SK-N-SH treated with all-trans-retinoic acid at 6 μM for 48 hours (cell line): ENCODE data around the gene IL31.

Source experiments
- ATAC-seq: fragments of 200-7000 bp; cut with Tn5 transposase; 3 replicates; pipeline ENCODE4 v1.9.1; 2020; ENCODE audit warnings: mild to moderate bottlenecking, moderate library complexity
- ARNTL ChIP-seq: fragments of 450-650 bp; formaldehyde crosslinking; IDR thresholded peaks from 2 replicates; pipeline ENCODE4 v1.5.0; 2020; ENCODE audit warnings: low read depth, mild to moderate bottlenecking, moderate library complexity, borderline replicate concordance
- BACH2 ChIP-seq: fragments of 250-450 bp; sonication (Bioruptor Pico); IDR thresholded peaks from 2 replicates; pipeline ENCODE4 v1.9.0; 2021; ENCODE audit warnings: mild to moderate bottlenecking, borderline replicate concordance
- CSDC2 ChIP-seq: fragments of 250-450 bp; sonication (Bioruptor Pico); IDR thresholded peaks from 2 replicates; pipeline ENCODE4 v1.5.0; 2020; ENCODE audit warnings: mild to moderate bottlenecking, moderate library complexity
- ESRRG ChIP-seq: fragments of 250-450 bp; sonication (Bioruptor Pico); IDR thresholded peaks from 2 replicates; pipeline ENCODE4 v1.6.1; 2021; ENCODE audit warnings: mild to moderate bottlenecking
- GLIS3 ChIP-seq: fragments of 250-450 bp; sonication (Bioruptor Pico); IDR thresholded peaks from 2 replicates; pipeline ENCODE4 v1.5.0; 2020; ENCODE audit warnings: mild to moderate bottlenecking, moderate library complexity
- ISL1 ChIP-seq: fragments of 250-450 bp; sonication (Bioruptor Pico); IDR thresholded peaks from 2 replicates; pipeline ENCODE4 v2.1.2; 2022; ENCODE audit warnings: mild to moderate bottlenecking, moderate library complexity
- OSR1 ChIP-seq: fragments of 250-450 bp; sonication (Bioruptor Pico); IDR thresholded peaks from 2 replicates; pipeline ENCODE4 v1.8.0; 2022; ENCODE audit warnings: moderate library complexity, mild to moderate bottlenecking, inconsistent platforms
- PPARA ChIP-seq: fragments of 250-450 bp; sonication (Bioruptor Pico); IDR thresholded peaks from 2 replicates; pipeline ENCODE4 v1.5.0; 2020; ENCODE audit warnings: mild to moderate bottlenecking, borderline replicate concordance
- RARB ChIP-seq: fragments of 250-450 bp; sonication (Bioruptor Pico); IDR thresholded peaks from 2 replicates; pipeline ENCODE4 v1.8.0; 2021; ENCODE audit warnings: mild to moderate bottlenecking, moderate library complexity
- SNAI2 ChIP-seq: fragments of 250-450 bp; sonication (Bioruptor Pico); IDR thresholded peaks from 2 replicates; pipeline ENCODE4 v1.5.0; 2020; ENCODE audit warnings: mild to moderate bottlenecking, moderate library complexity
- TCF4 ChIP-seq: fragments of 250-450 bp; sonication (Bioruptor Pico); IDR thresholded peaks from 2 replicates; pipeline ENCODE4 v1.8.0; 2021; ENCODE audit warnings: mild to moderate bottlenecking, moderate library complexity, borderline replicate concordance
- TOX ChIP-seq: fragments of 250-450 bp; sonication (Bioruptor Pico); IDR thresholded peaks from 2 replicates; pipeline ENCODE4 v1.8.0; 2021; ENCODE audit warnings: mild to moderate bottlenecking, moderate library complexity, borderline replicate concordance
- ZC3H10 ChIP-seq: fragments of 250-450 bp; sonication (Bioruptor Pico); IDR thresholded peaks from 2 replicates; pipeline ENCODE4 v1.5.1; 2021; ENCODE audit warnings: mild to moderate bottlenecking, moderate library complexity
- ZFP3 ChIP-seq: fragments of 250-450 bp; sonication (Bioruptor Pico); IDR thresholded peaks from 2 replicates; pipeline ENCODE4 v1.5.0; 2020; ENCODE audit warnings: mild to moderate bottlenecking, moderate library complexity
- ZFP30 ChIP-seq: fragments of 450-650 bp; formaldehyde crosslinking; IDR thresholded peaks from 2 replicates; pipeline ENCODE4 v1.5.0; 2022; ENCODE audit warnings: mild to moderate bottlenecking, moderate library complexity
- ZNF565 ChIP-seq: fragments of 450-650 bp; formaldehyde crosslinking; conservative IDR thresholded peaks from 2 replicates; pipeline ENCODE4 v1.5.0; 2020; ENCODE audit warnings: low read depth, mild to moderate bottlenecking, moderate library complexity
- ZNF70 ChIP-seq: fragments of 450-650 bp; formaldehyde crosslinking; IDR thresholded peaks from 2 replicates; pipeline ENCODE4 v1.5.0; 2020; ENCODE audit warnings: mild to moderate bottlenecking, moderate library complexity
- ZNF8 ChIP-seq: fragments of 450-650 bp; formaldehyde crosslinking; IDR thresholded peaks from 2 replicates; pipeline ENCODE4 v1.5.0; 2020; ENCODE audit warnings: mild to moderate bottlenecking, moderate library complexity
- TF ChIP-seq, protein P1 (sequence below): fragments of 250-450 bp; sonication (Bioruptor Pico); IDR thresholded peaks from 2 replicates; pipeline ENCODE4 v1.8.0; 2020; ENCODE audit warnings: mild to moderate bottlenecking, moderate library complexity, borderline replicate concordance
- TF ChIP-seq, protein P2 (sequence below): fragments of 250-450 bp; sonication (Bioruptor Pico); IDR thresholded peaks from 2 replicates; pipeline ENCODE4 v1.8.0; 2021; ENCODE audit warnings: low read depth, mild to moderate bottlenecking, moderate library complexity, borderline replicate concordance
- TF ChIP-seq, protein P3 (sequence below): fragments of 250-450 bp; sonication (Bioruptor Pico); IDR thresholded peaks from 2 replicates; pipeline ENCODE4 v1.5.0; 2020; ENCODE audit warnings: mild to moderate bottlenecking, moderate library complexity

Gene IL31

DNA sequence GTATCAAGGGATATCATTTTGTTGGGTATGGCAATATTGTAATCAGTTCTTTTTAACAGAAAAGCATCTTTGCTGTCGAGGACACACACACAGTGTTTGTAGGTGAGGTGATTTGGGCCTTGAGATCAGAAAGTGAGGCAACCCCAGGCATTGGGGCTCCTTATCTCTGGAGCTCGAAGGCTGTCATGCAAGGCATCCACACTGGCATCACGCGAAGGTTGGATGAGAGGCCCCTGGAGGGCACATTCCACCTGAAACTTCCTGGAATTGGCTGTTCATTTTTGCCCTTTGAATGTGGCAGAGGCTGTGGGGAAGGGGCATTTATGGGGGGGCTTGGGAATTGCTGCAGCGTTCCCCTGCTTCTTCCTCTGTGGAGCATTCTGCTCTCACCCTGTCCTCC, 45.5 kb downstream of the IL31 start (continued):
- TF ChIP-seq, protein P1, sequence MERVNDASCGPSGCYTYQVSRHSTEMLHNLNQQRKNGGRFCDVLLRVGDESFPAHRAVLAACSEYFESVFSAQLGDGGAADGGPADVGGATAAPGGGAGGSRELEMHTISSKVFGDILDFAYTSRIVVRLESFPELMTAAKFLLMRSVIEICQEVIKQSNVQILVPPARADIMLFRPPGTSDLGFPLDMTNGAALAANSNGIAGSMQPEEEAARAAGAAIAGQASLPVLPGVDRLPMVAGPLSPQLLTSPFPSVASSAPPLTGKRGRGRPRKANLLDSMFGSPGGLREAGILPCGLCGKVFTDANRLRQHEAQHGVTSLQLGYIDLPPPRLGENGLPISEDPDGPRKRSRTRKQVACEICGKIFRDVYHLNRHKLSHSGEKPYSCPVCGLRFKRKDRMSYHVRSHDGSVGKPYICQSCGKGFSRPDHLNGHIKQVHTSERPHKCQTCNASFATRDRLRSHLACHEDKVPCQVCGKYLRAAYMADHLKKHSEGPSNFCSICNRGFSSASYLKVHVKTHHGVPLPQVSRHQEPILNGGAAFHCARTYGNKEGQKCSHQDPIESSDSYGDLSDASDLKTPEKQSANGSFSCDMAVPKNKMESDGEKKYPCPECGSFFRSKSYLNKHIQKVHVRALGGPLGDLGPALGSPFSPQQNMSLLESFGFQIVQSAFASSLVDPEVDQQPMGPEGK: no peak
- TF ChIP-seq CSDC2 (CRISPR knock-in tag) (no peak), ZFP30 (CRISPR knock-in tag) (no peak)

DNA sequence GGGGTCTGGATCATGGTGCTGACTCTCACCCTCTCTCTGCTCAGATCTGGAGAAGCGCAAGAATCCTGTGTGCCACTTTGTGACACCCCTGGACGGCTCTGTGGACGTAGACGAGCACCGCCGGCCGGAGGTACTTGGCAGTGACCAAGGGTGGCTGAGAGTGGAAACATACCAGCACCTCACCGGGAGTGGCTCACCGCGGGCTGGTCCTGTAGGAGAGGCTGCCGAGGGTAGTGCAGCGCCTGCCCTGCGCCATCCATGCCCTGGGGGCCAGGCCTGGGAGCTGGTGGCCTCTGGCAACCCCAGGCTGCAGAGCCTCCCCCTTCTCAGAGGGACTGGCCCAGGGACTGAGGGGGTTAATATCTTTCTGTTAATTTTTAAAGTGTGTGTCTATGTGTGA, 46.2 kb downstream of the IL31 start:
- no peak for ATAC-seq
- TF ChIP-seq, protein P1: no peak
- TF ChIP-seq CSDC2 (CRISPR knock-in tag) (no peak), ZNF8 (no peak), ESRRG (CRISPR knock-in tag) (no peak), TOX (CRISPR knock-in tag) (no peak), ZNF70 (CRISPR knock-in tag) (no peak), RARB (CRISPR knock-in tag) (no peak), BACH2 (CRISPR knock-in tag) (no peak)
- TF ChIP-seq, all 23 proteins: peak for 0

DNA sequence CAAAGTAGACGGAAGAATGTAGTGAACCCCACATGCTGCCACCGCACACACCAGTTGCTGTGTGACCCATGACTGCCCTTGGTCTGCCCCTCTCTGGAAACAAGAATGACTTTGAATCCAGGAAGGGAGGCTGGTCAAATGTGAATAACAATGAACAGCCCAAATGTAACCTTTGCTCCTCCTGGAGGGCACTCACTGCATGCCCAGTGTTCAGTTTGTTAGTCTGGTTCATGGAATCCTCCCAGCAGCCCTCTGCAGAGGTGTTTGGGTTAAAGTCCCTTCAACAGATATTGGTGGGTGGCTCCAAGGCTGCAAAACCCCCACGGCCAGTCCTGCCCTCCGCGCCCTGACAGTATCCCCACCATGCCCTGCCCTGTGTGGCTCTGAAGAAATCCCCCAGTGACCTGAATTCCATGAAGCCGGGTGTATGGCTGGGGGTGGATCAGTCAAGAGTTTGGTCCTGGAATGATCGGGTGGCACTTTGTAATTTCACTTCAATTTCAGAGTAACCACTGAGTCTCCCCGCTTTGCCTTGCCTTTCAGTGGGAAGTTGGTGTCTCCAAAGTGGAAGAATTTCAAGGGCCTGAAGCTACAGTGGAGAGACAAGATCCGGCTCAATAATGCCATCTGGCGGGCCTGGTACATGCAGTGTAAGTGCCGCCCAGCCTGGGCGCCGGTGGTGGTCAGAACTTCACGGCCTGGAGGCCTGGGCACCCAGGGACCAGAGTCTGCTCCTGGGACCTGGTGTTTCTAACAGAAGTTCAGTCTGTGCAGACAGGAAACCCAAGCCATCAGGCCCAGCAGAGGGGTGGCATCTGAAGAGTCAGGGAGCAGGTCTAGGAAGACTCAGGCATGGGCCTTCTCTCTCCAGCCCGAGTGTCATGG, 47.1 kb downstream of the IL31 start:
- no peak for TF ChIP-seq ZNF565 (CRISPR knock-in tag)
- no peak for TF ChIP-seq ISL1 (CRISPR knock-in tag)
- no peak for TF ChIP-seq ARNTL
- TF ChIP-seq SNAI2 (CRISPR knock-in tag): no peak
- TF ChIP-seq PPARA (CRISPR knock-in tag): no peak
- no peak for TF ChIP-seq TCF4 (CRISPR knock-in tag)
- no peak for TF ChIP-seq ZFP30 (CRISPR knock-in tag)
- no peak for TF ChIP-seq OSR1 (CRISPR knock-in tag)
- TF ChIP-seq, protein P2, sequence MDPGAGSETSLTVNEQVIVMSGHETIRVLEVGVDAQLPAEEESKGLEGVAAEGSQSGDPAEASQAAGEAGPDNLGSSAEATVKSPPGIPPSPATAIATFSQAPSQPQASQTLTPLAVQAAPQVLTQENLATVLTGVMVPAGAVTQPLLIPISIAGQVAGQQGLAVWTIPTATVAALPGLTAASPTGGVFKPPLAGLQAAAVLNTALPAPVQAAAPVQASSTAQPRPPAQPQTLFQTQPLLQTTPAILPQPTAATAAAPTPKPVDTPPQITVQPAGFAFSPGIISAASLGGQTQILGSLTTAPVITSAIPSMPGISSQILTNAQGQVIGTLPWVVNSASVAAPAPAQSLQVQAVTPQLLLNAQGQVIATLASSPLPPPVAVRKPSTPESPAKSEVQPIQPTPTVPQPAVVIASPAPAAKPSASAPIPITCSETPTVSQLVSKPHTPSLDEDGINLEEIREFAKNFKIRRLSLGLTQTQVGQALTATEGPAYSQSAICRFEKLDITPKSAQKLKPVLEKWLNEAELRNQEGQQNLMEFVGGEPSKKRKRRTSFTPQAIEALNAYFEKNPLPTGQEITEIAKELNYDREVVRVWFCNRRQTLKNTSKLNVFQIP (CRISPR knock-in tag): no peak
- TF ChIP-seq, protein P3, sequence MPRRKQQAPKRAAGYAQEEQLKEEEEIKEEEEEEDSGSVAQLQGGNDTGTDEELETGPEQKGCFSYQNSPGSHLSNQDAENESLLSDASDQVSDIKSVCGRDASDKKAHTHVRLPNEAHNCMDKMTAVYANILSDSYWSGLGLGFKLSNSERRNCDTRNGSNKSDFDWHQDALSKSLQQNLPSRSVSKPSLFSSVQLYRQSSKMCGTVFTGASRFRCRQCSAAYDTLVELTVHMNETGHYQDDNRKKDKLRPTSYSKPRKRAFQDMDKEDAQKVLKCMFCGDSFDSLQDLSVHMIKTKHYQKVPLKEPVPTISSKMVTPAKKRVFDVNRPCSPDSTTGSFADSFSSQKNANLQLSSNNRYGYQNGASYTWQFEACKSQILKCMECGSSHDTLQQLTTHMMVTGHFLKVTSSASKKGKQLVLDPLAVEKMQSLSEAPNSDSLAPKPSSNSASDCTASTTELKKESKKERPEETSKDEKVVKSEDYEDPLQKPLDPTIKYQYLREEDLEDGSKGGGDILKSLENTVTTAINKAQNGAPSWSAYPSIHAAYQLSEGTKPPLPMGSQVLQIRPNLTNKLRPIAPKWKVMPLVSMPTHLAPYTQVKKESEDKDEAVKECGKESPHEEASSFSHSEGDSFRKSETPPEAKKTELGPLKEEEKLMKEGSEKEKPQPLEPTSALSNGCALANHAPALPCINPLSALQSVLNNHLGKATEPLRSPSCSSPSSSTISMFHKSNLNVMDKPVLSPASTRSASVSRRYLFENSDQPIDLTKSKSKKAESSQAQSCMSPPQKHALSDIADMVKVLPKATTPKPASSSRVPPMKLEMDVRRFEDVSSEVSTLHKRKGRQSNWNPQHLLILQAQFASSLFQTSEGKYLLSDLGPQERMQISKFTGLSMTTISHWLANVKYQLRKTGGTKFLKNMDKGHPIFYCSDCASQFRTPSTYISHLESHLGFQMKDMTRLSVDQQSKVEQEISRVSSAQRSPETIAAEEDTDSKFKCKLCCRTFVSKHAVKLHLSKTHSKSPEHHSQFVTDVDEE: no peak
- TF ChIP-seq ZC3H10: no peak
- TF ChIP-seq ZNF70 (CRISPR knock-in tag): no peak
- ATAC-seq: peak; percentile 19; the same call in 1 of the 3 replicates

DNA sequence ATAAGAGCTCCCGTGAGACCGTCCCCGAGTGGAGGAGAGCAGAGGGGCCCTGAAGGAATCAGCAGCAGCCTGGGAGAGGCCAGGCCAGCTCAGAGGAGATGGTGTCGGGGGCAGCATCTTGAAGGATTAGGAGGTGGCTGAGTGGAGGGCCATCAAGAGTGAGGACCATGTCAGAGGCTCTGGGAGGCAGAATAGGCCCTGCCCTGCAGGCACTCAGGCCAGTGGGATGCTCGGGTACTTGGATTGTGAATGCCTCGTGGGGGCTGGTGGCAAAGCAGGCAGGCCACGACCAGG, 47.7 kb downstream of the IL31 start:
- TF ChIP-seq ZFP30 (CRISPR knock-in tag) (no peak), ZFP3 (CRISPR knock-in tag) (no peak), ZNF565 (CRISPR knock-in tag) (no peak), GLIS3 (no peak)
- TF ChIP-seq, protein P2 (CRISPR knock-in tag): no peak
- ATAC-seq: no peak
